Measurements from ENCODE around the gene TMX2.
"Not testable (repeated sequence)": the region's sequence is repeated elsewhere in the genome, so short reads cannot be mapped to it uniquely, and the experiment has no call there.

TMX2 gene

DNA sequence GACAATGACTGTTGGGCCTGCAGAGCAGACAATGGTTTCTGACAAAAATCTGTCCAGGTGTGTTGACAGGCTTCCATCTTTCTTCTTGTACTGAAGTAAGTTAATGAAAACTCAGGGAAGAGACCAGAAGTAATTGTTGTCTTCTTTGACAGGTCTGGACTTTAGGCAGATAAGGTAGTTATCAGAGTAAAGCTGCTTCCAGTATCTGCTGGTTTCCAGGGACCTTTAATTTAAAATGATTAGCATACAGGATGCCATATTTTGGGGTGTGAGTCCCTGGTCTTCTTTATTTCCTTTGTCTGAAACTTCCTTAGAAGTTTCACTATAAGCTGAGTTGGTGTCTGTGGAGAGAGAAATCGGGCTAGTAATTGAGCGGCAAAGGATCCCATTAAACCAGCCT is 1.4 kb downstream of the TMX2 start:
- H3K4me3 ChIP-seq (ENCODE audit: low read depth, low read length), result peak overlapping the region; percentile 82
- DNase-seq (ENCODE audit: low read depth), result no peak
- no peak for TF ChIP-seq CTCF (IDR thresholded peaks at IDR 0.05; ENCODE audit: low read depth, low read length, missing control alignments)

- DNase-seq (ENCODE audit: low read depth); H3K4me3 ChIP-seq (ENCODE audit: low read depth, low read length): not testable (repeated sequence)
Observed at GRCh38 chr11:57716726-57717125, 4.3 kb downstream of the TMX2 start.

GRCh38 chr11:57727185-57727584 is 14.8 kb downstream of the TMX2 start:
- no peak overlapping the region for H3K4me3 ChIP-seq (ENCODE audit: low read depth, low read length)
- DNase-seq (ENCODE audit: low read depth), result no peak
- TF ChIP-seq CTCF (IDR thresholded peaks at IDR 0.05; ENCODE audit: low read depth, low read length, missing control alignments), result no peak

GRCh38 chr11:57728829-57729228 is 16.4 kb downstream of the TMX2 start:
- no peak for TF ChIP-seq CTCF (IDR thresholded peaks at IDR 0.05; ENCODE audit: low read depth, low read length, missing control alignments)
- no peak overlapping the region for H3K4me3 ChIP-seq (ENCODE audit: low read depth, low read length)
- DNase-seq (ENCODE audit: low read depth), result no peak

GRCh38 chr11:57729479-57729878 is 17.1 kb downstream of the TMX2 start:
- no peak for DNase-seq (ENCODE audit: low read depth)
- H3K4me3 ChIP-seq (ENCODE audit: low read depth, low read length), result no peak overlapping the region
- no peak for TF ChIP-seq CTCF (IDR thresholded peaks at IDR 0.05; ENCODE audit: low read depth, low read length, missing control alignments)

DNA sequence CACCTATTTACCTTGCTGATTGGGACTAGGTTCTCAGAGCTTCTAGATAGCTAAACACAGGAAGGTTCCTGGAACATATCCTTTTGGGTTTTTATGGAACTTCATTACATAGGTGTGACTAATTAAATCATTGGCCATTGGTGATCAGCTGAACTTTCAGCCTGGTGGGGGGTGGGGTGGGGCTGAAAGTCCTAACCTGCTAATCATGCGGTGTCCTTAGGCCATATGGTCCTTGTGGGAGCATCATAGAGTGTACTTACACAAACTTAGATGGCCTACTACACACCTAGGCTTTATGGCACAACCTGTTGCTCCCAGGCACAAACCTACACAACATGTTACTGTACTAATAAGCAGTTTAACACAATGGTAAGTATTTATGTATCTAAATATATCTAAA is 20.3 kb downstream of the TMX2 start:
- DNase-seq (ENCODE audit: low read depth), result no peak
- no peak for TF ChIP-seq CTCF (IDR thresholded peaks at IDR 0.05; ENCODE audit: low read depth, low read length, missing control alignments)
- H3K4me3 ChIP-seq (ENCODE audit: low read depth, low read length), result no peak overlapping the region

DNA sequence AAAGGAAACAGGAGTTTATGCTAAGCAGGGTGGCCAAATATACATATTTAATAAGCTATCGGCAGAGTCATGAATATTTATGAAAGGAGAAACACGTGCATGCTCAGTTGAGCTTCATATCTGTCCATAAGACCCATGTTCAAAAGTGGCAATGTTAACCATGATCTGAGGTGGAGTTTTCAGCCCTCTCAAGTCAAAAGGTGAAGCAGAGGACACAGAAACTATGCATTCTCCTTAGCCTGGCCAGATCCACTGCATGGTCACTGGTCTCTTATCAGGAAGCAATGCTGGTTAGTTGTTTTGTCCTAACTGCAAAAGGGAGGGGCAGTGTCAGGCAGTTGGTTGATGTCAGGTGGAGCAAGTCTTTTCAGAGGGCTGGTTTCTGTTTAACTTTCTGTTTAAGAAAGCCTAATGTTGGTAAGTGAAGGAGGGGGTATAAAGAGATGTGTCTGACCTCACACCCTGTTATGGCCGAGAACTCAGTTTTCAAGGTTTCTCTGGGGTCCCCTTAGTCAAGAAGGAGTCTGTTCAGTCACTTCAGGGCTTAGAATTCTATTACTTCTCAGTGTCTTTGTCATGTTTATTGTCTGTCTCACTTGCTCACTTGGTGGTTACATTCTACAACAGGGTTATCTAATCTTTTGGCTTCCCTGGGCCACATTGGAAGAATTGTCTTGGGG is 23.4 kb downstream of the TMX2 start:
- DNase-seq (ENCODE audit: low read depth), result no peak
- no peak for TF ChIP-seq CTCF (IDR thresholded peaks at IDR 0.05; ENCODE audit: low read depth, low read length, missing control alignments)
- H3K4me3 ChIP-seq (ENCODE audit: low read depth, low read length), result no peak overlapping the region

All from GM12864 (cell line).